Transverse colon (tissue), 4 donors: ENCODE data around the gene TMTC1.

Experiments used
- POLR2A ChIP-seq: fragments of 450-650 bp; IDR thresholded peaks from one replicate; pipeline ENCODE4 v1.6.1; 2016; ENCODE audit warnings: antibody characterized with exemption, mild to moderate bottlenecking, moderate library complexity
- POLR2AphosphoS5 ChIP-seq, 3 donors: sonication (generic); formaldehyde crosslinking; IDR thresholded peaks; one replicate each; pipeline ENCODE4 v1.6.1; 2016; ENCODE audit warnings: antibody characterized with exemption in 3 of 3
- TF ChIP-seq, protein P1 (sequence below), 5 experiments: fragments of 200-600 bp in 3 of 5; fragments of 450-650 bp in 2 of 5; sonication (generic) in 3 of 5; IDR thresholded peaks; 1 replicate in 2 of 5; 2 replicates in 3 of 5; pipeline ENCODE4 v1.5.1; 2016 to 2017; ENCODE audit warnings: antibody characterized with exemption in 5 of 5, inconsistent platforms in 3 of 5, mild to moderate bottlenecking in 2 of 5, moderate library complexity in 1 of 5

DNA sequence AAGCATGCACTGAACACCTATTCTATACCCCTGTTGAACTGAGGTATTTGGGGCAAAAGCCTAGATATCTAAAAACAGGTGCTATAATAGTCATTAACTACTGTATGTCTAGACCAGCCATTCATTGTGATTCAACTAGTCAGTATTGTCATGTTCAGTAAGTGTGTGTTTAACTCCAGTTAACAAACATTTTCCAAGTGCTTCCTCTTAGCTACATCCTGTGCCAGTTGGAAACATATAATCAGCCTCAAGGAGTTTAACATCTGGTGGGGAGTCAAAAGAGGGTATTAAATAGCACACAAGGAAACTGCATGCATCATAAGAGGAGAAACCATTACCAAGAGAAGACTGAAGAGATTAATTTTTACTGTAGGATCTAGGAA lies 20.4 kb downstream of the TMTC1 start:
- TF ChIP-seq, protein P1, sequence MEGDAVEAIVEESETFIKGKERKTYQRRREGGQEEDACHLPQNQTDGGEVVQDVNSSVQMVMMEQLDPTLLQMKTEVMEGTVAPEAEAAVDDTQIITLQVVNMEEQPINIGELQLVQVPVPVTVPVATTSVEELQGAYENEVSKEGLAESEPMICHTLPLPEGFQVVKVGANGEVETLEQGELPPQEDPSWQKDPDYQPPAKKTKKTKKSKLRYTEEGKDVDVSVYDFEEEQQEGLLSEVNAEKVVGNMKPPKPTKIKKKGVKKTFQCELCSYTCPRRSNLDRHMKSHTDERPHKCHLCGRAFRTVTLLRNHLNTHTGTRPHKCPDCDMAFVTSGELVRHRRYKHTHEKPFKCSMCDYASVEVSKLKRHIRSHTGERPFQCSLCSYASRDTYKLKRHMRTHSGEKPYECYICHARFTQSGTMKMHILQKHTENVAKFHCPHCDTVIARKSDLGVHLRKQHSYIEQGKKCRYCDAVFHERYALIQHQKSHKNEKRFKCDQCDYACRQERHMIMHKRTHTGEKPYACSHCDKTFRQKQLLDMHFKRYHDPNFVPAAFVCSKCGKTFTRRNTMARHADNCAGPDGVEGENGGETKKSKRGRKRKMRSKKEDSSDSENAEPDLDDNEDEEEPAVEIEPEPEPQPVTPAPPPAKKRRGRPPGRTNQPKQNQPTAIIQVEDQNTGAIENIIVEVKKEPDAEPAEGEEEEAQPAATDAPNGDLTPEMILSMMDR (IDR thresholded peaks at IDR 0.05) = no peak
- TF ChIP-seq POLR2A = no peak
- no peak for TF ChIP-seq POLR2AphosphoS5 (IDR thresholded peaks at IDR 0.05)
